Measurements from ENCODE around the gene TSC22D2.
"Not testable (repeated sequence)": the region's sequence is repeated elsewhere in the genome, so short reads cannot be mapped to it uniquely, and the experiment has no call there.

TSC22D2 gene

DNA sequence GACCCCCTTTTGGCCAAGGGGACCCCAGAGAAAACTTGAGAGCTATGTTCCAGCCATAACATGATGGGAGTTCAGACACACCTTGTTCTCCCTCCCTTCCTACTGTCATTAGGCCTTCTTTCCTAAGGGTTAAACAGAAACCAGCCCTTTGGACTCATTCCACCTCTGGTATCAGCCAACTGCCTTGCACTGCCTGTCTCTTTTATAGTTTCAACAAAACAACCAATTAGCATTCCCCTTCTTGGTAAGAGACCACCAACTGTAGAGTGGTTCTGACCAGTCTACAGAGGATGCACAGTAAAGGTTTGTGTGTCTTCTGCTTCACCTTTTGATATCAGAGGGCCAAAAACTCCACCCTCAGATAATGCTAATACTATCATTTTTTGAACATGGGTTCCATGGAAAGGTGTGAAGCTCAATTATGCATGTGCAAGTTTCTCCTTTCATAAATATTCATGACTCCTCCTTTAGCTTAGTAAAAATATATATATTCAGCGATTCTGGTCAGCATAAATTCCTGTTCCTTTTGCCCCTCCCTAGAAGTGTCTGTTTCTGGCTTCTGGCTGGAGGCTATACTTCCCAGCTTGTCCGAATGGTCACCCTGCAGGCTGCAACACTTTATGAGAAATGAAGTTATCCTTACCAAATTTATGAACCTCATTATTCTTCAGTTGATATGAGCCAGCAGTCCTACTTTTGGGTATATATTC, 82.3 kb downstream of the TSC22D2 start:
- DNase-seq (ENCODE audit: low read depth) = peak; percentile 11

DNA sequence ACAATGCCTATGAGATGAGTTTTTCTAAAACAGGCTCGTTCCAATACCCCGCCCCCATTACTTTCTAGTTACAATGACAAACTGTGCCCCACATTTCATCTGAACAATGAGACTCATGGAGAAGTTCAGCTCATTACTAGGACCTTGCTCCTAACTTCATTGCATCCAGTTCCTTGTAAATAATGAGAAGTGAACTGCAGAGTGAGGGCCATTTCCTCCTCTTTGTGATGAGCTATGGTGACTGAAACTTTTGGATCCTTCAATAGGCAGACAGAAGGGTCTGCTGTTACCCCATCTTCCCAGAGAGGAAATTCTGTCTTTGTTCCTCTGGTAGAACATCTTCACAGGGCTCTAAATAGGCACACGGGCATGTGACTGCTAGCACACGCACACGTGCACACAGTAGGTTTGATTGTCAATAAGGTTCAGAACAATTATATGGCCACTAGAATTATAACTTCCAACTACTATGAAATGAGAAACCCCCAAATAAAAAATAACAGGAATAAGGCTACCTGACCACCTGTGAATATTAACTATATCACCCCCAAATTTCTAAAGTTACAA, 86.4 kb downstream of the TSC22D2 start:
- no peak for DNase-seq (ENCODE audit: low read depth)

DNA sequence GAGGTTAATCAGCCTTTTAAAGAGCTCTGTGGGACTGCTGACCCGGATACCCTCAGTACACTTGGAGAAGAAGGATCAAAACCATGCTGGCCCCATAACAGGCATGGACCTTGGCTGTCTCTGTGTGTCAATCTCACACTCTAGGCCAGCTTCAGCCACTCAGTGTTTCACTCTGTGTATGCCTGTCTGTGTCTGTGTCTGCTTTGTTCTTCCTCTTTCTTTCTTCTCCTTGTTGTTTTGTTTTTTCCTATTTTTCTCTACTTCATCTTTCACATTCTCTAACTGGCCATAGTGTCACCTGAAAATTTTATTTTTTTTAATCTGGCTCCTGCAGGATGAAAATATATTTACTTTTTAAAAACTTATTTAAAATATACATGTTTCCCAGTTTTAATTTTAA, 87.1 kb downstream of the TSC22D2 start:
- DNase-seq (ENCODE audit: low read depth) = no peak

DNA sequence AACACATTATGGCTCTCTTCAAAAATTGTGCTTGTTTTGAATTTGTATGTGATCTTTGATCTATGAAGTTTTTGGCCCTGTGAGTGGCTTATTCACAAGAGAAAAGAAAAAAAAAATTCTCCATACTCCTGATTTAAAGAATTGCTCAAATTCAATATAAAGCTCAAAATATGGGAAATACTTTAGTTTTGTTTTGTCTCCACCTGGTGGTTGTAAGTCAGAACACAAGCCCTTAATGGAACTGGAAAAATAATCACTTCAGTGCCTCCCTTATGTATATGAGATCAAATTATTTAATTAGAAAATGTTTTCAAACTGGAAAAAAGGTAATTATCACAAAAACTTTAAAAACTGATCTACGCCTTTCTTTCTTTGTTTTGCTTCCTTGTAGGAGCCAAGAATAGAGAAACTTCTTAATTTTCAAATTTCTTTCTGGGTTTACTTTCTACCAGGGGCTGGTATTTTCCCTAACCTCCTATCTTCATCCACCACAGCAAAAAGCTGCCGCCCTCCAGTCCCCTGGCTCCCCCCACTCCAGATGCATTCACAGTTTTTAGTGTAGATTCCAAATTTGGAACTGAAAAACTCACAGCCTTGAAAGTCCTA, 87.6 kb downstream of the TSC22D2 start:
- peak; percentile 45 for DNase-seq (ENCODE audit: low read depth)

DNA sequence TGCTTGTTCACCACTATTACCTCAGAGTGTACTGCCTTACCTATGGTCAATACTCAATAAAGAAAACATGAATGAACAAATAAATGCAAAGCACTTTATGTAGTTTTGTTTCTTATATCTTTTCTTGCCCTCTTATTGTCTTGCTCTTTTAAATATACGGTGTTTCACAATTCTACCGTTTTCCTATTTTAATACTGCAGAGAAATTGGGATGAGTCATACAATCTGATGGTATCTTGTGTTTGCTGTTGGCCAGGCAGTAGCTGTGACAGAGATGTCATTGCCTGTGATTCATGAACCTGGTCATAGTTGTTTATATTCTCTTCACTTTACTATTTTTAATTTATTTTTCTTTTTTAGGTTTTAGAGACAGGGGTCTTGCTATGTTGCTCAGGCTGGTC, 89.9 kb downstream of the TSC22D2 start:
- DNase-seq (ENCODE audit: low read depth) = peak; percentile 37

DNA sequence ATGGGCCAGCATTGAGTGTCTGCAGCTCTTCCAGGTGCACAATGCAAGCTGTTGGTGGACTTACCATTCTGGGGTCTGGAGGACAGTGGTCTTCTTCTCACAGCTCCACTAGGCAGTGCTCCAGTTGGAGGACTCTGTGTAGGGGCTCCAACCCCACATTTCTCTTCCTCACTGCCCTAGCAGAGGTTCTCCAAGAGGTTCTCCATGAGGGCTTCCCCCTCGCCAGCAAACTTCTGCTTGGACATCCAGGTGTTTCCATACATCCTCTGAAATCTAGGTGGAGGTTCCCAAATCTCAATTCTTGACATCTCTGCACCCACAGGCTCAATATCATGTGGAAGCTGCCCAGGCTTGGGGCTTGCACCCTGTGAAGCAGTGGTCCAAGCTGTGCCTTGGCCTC, 92.9 kb downstream of the TSC22D2 start:
- not testable (repeated sequence) for DNase-seq (ENCODE audit: low read depth)

DNA sequence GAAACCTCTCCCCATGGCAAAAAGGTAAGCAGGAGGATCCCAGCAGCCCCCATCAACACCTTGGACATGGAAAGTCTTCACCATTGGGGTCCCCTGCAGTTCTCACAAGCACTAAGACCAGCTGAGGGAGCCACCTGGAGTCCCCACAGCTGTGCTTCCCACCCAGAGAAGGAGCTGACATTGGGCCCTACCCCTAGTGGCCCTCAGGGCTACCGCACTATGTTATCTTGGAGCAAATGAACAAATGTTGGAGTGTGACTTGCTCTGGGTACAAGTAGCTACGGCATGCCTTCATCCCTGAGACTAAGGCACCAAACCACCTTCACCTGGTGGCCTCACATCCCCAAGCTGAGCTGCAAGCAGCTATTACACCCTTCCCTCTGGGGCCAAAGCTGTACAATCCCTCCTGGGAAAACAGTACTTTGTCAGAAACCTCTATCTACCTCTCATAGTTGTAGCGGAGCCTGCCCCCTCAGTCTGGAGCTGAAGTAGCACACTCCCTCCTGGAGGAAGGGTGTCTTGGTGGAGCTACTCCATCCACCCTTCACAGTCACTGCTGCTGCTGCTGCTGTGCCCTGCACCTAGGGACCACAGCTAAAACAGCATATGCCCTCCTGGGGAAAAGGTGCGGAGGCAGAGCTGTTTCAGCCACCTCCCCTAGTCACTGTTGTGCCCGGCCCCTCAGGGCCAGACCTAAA, 95.5 kb downstream of the TSC22D2 start:
- DNase-seq (ENCODE audit: low read depth) = no peak

DNA sequence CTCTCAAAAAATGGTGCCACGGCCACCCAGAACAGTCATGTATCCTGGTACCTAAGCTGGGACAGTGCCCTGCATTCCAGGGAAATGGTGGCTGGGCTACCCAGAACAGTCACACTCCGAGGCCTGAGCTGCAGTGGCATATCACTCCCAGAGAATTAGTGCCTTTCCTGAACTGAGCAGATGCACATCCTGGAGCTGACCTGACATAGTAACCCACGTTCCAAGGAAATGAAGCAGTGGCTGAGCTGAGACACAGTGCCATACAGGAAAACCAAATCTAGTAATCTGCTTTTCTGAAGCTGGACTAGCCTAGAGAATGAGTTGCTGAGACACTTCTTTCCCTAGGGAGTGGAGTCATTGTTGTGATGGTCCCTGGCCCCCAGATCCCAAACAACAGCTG, 96.4 kb downstream of the TSC22D2 start:
- DNase-seq (ENCODE audit: low read depth) = no peak

DNA sequence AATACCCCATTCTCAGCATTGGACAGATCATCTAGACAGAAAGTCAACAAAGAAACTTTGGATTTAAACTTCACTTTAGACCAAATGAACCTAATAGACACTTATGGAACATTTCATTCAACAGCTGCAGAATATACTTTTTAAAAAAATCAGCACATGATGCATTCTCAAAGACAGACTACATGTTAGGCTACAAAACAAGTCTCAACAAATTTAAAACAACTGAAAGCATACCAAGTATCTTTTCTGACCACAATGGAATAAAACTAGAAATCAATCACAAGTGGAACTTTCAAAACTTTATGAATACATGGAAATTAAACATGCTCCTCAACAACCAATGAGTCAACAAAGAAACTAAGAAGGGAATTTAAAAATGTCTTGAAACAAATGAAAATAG, 100.3 kb downstream of the TSC22D2 start:
- no peak for DNase-seq (ENCODE audit: low read depth)

DNA sequence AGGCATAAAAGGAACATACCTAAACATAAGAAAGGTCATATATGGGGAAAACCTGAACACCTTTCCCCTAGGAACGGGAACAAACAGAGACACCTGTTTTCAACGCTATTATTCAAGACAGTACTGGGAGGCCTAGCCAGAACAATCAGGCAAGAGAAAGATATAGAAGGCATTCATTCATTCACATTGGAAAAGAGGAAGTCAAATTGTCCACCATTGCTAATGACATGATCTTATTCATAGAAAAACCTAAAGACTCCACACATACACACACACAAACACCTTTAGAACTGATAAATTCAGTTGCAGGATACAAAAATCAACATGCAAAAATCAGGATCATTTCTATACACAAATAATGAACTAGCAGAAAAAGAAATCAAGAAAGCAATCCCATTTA, 101.7 kb downstream of the TSC22D2 start:
- no peak for DNase-seq (ENCODE audit: low read depth)

DNA sequence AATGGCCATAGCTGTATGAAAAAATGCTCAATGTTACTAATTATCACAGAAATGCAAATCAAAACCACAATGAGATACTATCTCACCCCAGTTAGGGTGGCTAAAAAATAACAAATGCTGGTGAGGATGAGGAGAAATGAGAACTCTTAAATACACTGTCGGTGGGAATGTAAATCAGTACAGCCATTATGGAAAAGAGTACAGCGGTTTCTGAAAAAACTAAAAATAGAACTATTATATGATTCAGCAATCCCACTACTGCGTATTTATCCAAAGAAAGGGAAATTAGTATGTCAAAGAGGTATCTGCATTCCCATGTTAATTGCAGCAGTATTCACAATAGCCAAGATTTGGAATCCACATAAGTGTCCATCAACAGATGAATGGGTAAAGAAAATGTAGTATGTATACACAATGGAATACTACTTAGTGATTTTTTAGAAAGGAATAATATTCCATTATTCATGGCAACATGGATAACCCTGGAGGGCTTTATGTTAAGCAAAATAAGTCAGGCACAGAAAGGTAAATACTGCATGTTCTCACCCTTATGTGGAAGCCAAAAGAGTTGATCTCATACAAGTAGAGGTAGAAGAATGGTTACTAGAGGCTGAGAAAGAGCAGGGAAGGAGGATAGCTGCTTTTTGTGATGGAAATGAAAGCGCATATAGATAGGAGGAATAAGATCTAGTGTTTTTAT, 103.2 kb downstream of the TSC22D2 start:
- DNase-seq (ENCODE audit: low read depth) = no peak

DNA sequence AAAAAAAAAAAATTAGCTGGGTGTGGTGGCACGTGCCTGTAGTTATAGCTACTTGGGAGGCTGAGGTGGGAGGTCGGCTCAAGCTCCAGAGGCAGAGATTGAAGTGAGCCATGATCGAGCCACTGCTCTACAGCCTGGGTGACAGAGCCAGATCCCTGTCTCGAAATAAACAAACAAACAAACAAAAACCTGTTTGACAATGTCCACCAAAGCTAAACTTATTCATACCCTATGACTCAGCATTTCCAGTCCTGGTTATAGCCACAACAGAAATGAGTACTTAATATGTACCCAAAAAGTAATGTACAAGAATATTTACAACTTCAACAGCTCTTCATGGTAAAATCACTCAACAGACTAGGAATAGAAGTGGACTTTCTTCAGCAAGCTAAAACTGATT, 107.1 kb downstream of the TSC22D2 start:
- DNase-seq (ENCODE audit: low read depth) = no peak
